ENCODE data around the gene LILRB2.
"Not testable (repeated sequence)": the region's sequence is repeated elsewhere in the genome, so short reads cannot be mapped to it uniquely, and the experiment has no call there.

Gene LILRB2

DNA sequence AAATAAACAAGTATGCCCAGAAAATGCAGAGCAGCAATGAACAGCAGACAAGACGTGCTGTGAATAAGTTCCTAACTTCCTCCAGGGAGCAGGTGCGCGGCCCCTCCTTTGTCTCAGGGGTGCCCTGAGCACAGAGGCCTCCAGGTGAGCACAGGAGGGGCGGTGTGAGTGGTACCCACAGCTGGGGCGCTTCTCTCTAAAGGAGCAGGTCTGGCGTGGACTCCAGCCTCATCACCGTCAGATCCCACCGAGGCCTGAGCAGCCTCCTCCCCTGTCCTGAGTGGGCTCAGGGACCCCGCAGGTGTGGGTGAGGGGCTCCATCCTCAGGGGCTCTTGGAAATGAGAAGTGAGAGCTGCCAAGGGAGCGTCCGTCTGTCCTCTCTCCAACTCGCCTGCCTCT is 28.9 kb upstream of the LILRB2 start:
- in situ Hi-C loops (cut with HindIII; ENCODE audit: low pct_ligation_motif_present, low pct_unique_long_range_greater_than_20kb, low sequenced_read_pairs): no loop called here
- no peak for DNase-seq

DNA sequence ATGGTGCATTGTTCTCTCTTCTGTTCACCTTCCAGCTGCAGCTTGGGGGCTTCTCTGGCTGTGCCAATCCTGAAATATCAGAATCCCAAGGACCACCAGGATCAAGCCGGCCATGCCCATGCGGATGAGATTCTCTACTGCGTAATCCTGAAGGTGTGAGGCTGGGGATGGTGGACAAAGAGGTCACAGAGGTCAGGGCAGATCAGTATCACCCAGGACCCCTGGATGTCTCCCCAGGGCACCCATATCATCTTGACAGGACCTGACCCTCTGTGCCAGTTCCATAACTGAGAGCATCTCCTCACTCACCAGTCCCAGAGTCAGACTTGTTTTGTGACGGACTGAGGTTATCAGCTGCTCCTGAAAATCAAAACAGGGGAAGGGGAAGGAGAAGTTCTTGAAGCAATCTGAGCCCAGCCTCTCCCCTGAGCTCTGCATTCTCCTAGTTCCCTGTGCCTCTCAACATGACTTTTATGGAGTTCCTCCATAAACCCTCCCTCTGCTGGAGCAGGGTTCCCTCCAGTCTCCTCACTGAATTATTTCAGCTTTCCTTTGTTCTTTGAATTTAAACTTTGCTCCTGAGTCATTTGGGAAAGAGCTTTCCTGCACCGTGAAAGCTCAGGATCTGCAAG is 26.6 kb upstream of the LILRB2 start:
- in situ Hi-C loops (cut with HindIII; ENCODE audit: low pct_ligation_motif_present, low pct_unique_long_range_greater_than_20kb, low sequenced_read_pairs): no loop called here
- DNase-seq: no peak

DNA sequence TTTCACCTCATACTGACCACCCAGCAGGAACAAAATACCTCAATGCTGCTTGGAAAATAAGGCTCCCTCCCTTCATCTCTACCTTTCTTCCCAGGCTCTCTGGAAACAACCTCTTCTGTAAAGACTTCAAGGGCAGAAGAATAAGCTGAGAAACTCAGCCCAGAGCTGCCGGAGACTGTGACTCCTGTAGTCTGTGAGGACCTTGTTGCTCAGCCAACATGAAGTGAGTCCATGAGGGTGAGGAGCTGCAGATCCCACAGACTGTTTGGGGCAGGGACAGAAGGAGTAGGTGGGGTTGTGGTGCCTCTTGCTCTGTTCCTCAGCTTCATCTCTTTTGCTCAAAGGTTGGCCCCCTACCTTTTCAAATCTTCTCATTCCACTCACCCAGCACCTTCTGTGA is 24.2 kb upstream of the LILRB2 start:
- no peak for DNase-seq
- in situ Hi-C loops (cut with HindIII; ENCODE audit: low pct_ligation_motif_present, low pct_unique_long_range_greater_than_20kb, low sequenced_read_pairs): no loop called here

DNA sequence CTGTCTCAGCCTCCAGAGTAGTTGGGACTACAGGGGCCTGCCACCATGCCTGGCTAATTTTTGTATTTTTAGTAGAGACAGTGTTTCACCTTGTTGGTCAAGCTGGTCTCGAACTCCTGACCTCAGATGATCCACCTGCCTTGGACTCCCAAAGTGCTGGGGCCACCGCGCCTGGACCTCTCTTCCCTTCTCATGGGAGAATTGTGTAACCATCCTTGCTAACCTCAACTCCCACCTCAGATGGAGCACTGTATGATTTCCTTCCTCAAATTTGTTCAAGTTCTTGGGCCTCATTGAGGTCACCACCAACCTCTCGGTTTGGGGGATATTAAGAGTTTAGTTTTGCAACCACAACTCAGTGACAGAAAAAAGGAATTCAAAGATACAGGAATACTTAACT is 21.3 kb upstream of the LILRB2 start:
- no peak for DNase-seq
- in situ Hi-C loops (cut with HindIII; ENCODE audit: low pct_ligation_motif_present, low pct_unique_long_range_greater_than_20kb, low sequenced_read_pairs): no loop called here

DNA sequence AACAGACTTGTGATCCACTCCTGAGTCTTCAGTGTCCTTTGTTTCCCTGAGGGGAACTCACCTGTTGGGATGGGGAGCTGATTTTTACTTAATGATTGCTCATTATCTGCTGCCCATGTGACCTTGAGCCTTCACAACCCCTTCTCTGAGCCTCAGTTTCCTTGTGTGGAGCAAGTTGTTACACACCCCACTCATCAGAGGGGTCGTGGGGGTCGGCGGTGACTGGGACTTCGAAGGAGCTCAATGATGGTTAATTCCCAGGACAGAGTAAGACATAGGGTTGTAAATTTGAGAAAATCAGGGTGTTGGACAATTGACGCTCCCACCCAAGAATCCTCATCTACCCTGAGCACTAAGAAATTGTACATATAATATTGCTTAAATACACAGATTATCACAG is 18.6 kb upstream of the LILRB2 start:
- DNase-seq: no peak
- in situ Hi-C loops (cut with HindIII; ENCODE audit: low pct_ligation_motif_present, low pct_unique_long_range_greater_than_20kb, low sequenced_read_pairs): no loop called here

DNA sequence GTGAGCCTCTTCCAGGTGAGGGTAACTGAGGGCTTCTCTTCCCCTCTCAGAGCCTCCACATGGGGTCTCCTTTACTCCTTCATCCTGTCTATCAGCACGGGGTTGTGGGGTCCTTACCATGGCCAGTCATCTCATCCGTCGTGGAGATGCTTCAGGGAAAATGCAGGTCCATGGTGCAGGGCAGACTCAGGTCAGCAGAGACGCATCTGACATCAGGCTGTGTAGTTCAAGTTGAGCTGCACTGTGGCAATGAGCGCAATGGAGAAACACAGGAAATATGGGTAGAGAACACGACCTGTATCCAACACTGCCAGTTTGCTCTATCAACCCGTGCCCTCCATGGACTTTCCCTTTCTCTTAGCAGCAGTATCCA is 18.2 kb upstream of the LILRB2 start:
- DNase-seq: no peak
- in situ Hi-C loops (cut with HindIII; ENCODE audit: low pct_ligation_motif_present, low pct_unique_long_range_greater_than_20kb, low sequenced_read_pairs): no loop called here

DNA sequence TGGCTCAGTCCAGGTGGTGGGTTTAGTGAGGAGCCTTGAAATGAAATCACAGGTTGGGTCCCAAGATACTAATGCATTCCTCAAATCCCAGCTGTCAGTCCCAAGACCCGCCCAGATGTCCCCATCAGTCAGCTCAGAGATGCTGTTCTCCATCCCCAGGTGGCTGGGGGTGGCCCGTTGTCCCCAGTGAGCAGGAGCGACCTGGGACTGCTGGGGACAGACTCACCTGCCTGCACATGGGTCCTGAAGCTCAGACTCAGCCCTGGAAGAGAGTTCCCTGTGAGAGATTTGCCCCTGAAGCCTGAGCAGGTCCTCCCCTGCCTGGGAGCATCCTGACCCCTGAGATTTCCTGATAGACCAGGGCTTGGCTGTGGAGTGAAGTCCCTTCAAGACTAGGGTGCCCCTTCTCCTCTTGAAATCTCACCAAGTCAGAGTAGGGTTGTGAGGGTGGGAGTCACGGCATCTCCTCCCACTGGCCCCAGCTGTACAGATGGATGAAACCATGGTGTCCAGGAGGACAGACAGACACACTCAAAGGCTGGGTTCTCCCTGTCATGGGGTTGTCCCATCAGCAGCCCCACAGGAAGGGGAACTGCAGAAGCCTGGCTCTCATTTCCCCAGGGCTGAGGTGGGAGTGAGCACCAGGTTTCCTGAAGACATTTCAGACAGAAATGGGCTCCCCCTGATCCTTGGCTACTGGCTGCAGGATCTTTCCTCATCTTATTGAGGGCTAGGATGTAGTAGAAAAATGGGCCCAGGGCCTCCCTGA is 17.6 kb upstream of the LILRB2 start:
- in situ Hi-C loops (cut with HindIII; ENCODE audit: low pct_ligation_motif_present, low pct_unique_long_range_greater_than_20kb, low sequenced_read_pairs): no loop called here
- no peak for DNase-seq

DNA sequence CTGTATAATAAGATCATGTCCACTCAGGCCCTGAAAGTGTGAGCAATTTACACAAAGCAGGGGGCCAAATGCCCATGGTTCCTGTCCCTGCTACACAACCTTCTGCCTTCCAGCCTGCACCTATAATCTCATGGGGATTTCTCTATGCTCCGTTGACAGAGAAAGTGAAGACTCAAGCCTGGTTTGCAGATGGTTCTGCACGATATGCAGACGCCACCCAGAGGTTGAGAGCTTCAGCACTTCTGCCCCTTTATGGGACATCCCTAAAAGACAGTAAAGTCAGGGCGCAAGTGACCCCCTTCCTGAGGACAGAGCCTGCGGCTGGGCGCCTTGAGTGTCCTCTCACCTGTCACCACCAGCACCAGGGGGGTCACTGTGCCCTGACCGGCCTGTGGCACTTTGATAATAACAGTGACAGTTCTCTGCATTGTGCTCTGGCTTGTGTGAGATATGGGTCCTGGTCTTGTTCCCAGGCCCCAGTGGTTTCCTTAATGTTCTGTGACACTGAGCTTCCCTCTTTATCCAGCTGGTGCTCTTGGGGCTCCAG is 16.9 kb upstream of the LILRB2 start:
- in situ Hi-C loops (cut with HindIII; ENCODE audit: low pct_ligation_motif_present, low pct_unique_long_range_greater_than_20kb, low sequenced_read_pairs): no loop called here
- DNase-seq: no peak

DNA sequence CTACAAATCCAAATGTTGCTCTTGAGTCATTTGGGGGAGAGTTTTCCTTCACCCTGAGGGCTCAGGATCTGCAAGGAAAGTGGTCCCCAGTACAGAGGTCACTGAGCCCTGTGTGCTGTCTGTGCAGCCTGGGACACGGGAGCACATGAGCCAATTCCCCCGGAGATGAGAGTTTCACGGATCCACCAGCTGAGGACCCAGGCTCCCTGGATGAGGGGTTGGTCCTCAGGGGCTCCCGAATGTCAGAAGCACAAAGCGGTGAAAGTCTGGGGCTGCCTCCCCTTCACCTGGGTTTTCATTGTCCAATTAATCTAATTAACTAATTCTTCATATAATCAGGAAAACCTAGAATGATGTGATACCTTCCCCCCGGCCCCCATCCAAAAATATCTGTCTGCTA is 13.6 kb upstream of the LILRB2 start:
- DNase-seq: no peak
- in situ Hi-C loops (cut with HindIII; ENCODE audit: low pct_ligation_motif_present, low pct_unique_long_range_greater_than_20kb, low sequenced_read_pairs): no loop called here

DNA sequence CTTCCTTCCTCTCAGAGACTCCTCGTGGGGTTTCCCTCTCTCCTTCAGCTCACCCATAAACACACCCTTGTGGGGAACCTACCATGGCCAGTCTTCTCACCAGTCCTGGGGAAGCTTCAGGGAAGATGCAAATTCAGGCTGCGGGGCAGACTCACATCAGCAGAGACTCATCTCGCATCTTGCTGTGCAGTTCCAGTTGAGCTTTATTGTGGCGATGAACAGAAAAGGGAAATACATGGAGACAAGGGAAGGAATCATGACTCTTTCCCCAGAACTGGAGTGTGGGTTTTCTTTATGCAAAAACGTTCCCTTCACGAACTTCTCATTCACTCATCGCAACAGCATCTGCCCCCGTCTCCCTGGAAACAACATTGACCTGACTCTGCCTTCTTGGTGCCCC is 8.2 kb upstream of the LILRB2 start:
- in situ Hi-C loops (cut with HindIII; ENCODE audit: low pct_ligation_motif_present, low pct_unique_long_range_greater_than_20kb, low sequenced_read_pairs); DNase-seq: not testable (repeated sequence)

DNA sequence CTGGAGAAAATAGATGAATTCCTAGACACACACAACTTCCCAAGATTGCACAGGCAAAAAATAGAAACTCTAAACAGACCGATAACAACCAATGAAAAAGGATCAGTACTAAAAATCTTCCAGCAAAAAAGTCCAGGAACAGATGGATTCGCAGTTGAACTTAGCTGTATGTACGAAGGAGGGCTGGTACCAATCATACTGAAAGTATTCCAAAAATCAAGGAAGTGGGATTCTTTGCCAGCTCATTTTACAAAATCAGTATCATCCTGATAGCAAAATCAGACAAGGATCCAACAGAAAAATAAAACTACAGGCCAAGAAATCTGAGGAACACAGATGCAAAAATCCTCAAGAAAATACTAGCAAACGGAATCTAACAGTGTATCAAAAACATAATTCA is 6.5 kb upstream of the LILRB2 start:
- in situ Hi-C loops (cut with HindIII; ENCODE audit: low pct_ligation_motif_present, low pct_unique_long_range_greater_than_20kb, low sequenced_read_pairs): no loop called here
- no peak for DNase-seq

DNA sequence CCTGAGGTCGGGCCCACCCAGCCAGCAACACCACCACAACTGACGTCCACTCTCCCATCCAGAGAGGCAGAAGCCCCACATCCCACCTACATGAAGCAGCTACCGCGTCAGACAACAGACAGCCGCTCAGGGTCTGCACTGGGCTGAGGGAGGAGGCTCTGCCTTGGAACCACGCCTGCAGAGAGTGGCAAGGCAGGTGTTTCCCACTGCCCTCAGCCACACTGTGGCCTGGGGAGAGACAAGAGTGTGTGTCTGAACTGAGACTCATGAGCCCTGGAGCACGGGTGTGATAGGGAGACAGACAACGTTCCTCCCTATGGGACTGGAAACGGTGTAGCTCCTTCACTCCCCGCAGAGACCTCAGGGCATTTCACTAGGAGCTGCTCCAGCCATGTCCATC is 5.4 kb upstream of the LILRB2 start:
- in situ Hi-C loops (cut with HindIII; ENCODE audit: low pct_ligation_motif_present, low pct_unique_long_range_greater_than_20kb, low sequenced_read_pairs); DNase-seq: not testable (repeated sequence)

DNA sequence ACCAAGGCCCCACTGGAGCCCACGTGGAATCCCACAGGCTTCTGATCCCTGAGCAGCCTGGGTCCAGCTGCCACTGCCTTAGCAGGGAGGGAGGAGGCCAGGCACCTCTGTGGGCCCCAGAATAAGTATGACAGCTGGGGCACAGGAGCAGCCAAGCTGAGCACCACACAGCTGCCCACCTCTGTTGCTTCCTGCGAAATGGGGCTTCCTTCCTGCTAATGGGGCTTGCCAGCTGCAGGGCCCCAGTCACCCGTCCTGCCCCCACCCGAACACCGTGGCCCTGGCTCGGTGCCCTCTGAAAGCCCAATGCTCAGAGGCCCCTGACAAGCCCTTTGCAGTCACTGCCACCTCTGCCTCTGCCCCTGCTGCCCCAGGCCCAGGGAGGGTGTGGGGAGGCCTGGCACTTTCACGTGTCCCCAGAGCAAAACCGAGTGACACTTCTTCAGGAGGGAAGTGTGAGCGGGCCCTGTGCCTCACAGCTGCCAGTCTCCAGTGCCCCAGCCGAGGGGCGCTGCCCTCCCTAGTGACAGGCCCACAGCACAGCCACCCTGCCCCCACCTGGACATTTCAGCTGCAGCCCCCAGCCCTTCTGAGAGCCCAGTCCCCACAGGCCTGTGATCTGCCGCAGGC is 4.6 kb upstream of the LILRB2 start:
- in situ Hi-C loops (cut with HindIII; ENCODE audit: low pct_ligation_motif_present, low pct_unique_long_range_greater_than_20kb, low sequenced_read_pairs); DNase-seq: not testable (repeated sequence)

DNA sequence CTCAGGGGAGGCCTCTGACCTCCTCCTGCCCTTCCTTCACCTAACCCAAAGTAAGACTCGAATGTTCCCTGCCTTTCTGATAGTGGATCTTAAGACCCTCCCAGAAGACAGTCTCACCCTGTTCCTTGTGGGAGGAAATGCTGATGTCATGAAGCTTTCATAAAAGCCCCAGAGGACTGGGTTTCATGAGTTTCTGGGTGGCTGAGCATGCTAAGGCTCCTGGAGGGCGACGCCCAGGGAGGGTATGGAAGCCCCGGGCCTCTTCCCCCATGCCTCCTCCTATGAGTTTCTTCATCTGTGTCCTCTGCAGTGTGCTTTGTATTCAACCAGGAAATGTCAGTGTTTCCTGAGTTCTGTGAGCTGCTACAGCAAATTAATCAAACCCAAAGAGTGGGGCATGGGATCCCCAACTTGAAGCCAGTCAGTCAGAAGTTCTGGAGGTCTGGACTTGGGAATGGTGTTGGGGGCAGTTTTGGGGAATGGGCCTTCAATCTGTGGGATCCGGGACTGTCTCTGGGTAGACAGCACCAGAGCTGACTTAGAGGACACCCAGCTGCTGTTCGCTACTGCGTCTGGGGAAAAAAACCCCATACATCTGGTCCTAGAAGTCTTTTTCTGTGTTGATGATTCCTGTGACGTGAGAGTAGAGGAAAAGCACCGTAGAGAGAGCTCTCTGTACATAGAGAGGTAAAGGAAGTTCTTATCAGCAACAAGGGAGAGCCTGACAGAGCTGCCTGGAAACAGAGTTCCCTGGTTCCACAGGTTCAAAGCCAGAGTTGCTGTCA is 2.0 kb upstream of the LILRB2 start:
- no peak for DNase-seq
- in situ Hi-C loops (cut with HindIII; ENCODE audit: low pct_ligation_motif_present, low pct_unique_long_range_greater_than_20kb, low sequenced_read_pairs): no loop called here

DNA sequence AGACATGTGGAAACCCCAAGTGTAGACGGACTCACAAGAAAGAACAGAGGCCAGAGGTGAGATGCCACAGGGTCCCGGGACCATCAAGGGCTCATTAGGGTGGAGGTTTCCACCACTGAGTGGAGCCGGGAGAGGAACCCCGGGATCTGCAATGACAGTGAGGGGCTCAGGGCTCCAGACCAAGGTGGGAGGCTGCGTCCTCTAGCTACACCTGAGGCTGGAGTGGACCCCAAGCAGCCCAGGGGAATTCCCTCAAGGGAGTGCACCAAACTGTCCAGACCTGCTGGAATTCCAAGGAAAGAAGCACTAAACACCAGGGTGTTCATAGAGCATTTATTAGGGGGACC is 792 bp upstream of the LILRB2 start:
- DNase-seq; in situ Hi-C loops (cut with HindIII; ENCODE audit: low pct_ligation_motif_present, low pct_unique_long_range_greater_than_20kb, low sequenced_read_pairs): not testable (repeated sequence)

DNA sequence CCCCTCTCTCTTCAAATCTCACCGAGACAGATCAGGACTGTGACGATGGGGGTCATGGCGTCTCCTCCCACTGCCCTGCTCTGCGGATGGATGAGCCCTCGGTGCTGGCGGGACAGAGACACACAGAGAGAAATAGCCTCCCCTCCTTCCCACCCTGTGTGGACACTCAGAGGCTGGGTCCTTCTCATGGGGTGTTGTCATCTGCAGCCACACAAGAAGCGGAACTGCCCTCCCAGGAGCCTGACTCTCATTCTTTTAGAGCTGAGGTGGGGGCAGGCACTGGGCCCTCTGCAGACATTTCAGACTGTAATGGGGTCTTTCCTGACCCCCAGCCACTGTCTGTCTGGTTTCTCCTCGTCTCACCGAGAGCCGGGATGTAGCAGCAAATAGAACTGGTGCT is 469 bp downstream of the LILRB2 start:
- in situ Hi-C loops (cut with HindIII; ENCODE audit: low pct_ligation_motif_present, low pct_unique_long_range_greater_than_20kb, low sequenced_read_pairs): not testable (repeated sequence)

DNA sequence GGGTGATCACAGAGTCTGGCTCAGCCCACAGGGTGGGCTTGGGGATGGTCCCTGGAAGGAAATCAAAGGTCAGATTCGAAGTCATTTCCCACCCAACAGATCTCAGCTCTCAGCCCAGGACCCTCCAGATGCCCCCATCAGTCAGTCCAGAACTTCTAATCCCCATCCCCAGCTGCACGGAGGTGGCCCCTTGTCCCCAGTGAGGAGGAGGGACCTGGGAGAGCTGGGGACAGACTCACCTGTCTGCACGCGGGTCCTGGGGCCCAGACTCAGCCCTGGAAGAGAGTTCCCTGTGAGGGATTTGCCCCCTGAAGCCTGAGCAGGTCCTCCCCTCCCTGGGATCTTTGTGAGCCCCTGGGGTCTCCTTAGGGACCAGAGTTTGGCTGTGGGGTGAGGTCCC is 885 bp downstream of the LILRB2 start:
- in situ Hi-C loops (cut with HindIII; ENCODE audit: low pct_ligation_motif_present, low pct_unique_long_range_greater_than_20kb, low sequenced_read_pairs); DNase-seq: not testable (repeated sequence)

More for the DNA sequence above, 469 bp downstream of the LILRB2 start:
- DNase-seq: not testable (repeated sequence)

DNA sequence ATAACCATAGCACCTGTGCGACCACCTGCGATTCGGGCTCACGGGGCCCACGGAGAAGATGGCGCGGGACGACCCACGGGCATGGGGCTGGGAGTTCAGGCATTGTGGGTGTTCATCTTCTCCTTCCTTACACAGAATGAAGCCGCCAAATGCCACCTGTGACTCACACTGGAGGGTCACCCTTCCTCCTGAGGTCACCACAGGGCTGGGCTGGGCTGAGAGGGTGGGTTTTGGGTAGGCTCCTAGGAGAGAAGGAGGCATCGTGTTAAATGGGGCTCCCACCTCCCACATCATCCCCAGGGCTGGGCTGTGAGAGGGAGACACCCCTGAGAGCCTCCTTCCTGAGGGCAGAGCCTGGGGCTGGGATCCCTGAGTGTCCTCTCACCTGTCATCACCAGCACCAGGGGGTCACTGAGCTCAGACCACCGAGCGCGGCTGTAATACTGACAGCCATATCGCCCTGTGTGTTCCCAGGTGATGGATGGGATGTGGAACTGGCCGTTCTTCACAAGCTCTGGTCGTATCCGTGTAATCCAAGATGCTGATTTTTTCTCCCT is 1.4 kb downstream of the LILRB2 start:
- in situ Hi-C loops (cut with HindIII; ENCODE audit: low pct_ligation_motif_present, low pct_unique_long_range_greater_than_20kb, low sequenced_read_pairs): no loop called here
- no peak for DNase-seq
